Superior temporal gyrus (tissue), 1 donor: ENCODE results near the gene RND1.

ENCODE experiments used
- DNase-seq: peaks from one replicate; pipeline ENCODE4 v3.0.0-alpha.2; 2016; ENCODE audit errors: extremely low spot score

The RND1 gene

DNA sequence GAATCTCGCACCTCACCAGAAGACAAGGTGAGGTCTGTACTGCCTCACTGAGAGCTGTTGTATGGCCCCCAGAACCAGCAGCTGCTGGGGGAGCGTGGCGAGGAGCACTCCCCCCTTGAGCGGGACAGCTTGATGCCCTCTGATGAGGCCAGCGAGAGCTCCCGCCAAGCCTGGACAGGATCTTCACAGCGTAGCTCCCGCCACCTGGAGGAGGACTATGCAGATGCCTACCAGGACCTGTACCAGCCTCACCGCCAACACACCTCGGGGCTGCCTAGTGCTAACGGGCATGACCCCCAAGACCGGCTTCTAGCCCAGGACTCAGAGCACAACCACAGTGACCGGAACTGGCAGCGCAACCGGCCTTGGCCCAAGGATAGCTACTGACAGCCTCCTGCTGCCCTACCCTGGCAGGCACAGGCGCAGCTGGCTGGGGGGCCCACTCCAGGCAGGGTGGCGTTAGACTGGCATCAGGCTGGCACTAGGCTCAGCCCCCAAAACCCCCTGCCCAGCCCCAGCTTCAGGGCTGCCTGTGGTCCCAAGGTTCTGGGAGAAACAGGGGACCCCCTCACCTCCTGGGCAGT lies 38.1 kb downstream of the RND1 start:
- DNase-seq: no peak

DNA sequence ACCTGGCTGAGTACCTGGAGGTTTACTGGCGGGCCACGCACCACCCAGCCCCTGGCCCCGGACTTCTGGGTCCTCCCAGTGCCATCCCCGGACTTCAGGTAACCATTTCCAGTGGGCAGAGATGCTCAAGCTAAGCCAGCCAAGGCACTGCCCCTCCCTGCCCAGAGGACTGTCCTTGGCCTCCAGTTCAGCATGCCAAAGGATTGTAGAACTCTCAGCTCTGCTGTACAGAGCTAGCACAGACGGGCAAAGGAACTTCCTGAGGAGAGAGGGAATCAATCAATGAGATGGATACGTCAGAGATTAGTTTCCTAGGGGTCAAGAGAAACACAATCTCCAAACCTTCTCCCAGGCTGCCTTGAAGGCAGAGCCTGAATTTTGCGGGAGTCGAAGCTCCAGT lies 38.6 kb downstream of the RND1 start:
- no peak for DNase-seq

DNA sequence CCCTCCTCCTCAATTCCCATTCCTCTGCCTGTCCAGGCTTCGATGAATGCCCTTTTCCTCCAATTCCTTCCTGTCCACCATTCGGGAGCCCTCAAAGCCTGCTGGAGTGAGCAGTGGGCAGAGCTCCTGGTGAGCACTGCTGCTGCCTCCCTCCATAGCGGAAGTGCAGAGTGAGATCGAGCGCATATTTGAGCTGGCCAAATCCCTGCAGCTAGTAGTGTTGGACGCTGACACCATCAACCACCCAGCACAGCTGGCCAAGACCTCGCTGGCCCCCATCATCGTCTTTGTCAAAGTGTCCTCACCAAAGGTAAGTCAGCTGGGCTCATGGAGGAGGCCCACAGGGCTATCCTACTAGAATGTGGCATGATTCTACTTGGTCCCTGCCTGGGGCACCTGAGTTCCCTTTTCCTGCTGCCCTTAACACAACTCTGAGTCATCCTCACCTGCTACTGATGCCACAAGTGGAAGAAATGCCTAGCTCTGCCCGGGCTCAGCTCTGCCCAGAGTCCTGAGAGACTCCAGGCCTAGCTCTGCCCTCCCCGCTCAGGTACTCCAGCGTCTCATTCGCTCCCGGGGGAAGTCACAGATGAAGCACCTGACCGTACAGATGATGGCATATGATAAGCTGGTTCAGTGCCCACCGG lies 39.3 kb downstream of the RND1 start:
- no peak for DNase-seq

DNA sequence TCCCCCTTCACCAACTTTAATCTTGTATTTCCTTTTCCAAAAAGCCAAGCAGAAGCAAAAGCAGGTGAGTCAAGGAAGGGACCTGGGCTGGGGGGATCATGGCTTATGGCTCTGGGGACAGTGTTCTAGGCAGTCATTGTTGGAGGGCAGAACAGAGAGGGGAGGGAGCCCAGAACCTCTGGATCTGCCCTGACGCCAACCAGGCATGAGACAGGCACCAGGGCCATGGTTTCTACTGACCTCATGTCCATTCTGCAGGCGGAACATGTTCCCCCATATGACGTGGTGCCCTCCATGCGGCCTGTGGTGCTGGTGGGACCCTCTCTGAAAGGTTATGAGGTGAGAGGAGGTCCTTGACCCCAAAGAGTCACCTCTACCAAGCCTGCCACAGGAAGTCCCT lies 40.8 kb downstream of the RND1 start:
- no peak for DNase-seq

DNA sequence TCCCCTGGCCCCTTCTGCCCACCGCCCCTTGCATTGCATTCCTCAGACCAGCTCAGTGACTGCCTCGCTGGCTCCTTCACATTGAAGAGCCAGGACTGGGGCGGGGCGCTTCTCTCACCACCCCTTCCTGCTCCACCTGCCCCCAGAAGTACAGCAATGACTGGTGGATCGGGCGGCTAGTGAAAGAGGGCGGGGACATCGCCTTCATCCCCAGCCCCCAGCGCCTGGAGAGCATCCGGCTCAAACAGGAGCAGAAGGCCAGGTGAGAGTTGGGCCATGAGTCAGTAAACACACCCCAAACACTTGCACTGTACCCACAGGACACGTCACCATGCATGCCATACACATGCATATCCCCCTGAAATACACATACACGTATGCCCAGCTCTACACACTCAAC lies 41.6 kb downstream of the RND1 start:
- no peak for DNase-seq

DNA sequence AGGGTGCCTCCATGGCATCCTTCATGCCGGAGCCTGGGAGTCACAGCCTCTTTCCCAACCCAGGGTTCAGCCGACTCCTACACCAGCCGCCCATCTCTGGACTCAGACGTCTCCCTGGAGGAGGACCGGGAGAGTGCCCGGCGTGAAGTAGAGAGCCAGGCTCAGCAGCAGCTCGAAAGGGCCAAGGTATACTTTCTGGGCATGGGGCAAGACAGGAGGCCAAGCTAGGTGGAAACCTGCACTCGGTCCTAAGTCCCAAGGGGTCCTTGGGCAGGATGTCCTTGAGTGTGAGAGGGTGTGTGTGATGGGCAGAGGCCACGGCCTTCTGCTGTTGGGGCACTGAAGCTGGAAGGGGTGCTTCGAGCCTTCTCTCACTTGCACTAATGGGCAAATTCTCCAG lies 42.4 kb downstream of the RND1 start:
- DNase-seq: no peak

DNA sequence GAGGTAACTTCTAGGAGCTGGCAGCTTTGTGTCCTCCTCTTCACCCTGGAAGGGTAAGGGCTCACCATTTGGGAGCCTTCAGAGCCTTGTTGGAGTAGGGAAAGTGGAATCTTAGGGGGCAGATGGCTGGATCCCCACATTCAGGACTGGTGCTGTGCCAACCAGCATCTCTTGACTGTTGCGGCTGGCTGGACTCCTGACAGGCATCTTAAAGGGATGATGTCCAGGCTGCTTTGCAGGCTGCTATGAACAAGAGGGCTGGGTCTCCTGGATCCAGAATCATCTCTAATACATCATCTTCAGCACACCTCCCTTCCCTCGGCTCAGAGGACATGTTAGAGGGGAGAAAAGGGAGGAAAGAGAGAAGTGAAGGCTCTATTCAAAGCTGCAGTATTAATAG lies 43.0 kb downstream of the RND1 start:
- DNase-seq: no peak

DNA sequence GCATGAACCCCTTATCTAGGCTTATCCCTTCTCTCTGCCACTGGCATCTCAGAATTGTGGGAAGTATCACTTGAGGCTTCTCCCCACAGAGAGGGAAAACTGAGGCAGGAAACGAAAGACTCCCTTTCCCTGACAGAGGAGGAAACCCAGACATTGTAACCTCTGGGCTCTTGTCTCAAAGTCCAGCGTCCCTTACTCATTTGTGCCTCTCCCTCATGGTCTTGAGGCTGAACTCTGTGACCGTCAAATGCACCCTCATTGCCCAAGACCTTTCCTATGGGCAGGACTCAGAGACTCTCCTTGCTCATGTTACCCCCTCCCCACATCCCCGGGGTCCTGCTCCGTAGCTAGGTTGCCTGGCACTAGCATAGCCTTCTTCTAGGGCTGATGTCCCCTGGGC lies 43.5 kb downstream of the RND1 start:
- no peak for DNase-seq

DNA sequence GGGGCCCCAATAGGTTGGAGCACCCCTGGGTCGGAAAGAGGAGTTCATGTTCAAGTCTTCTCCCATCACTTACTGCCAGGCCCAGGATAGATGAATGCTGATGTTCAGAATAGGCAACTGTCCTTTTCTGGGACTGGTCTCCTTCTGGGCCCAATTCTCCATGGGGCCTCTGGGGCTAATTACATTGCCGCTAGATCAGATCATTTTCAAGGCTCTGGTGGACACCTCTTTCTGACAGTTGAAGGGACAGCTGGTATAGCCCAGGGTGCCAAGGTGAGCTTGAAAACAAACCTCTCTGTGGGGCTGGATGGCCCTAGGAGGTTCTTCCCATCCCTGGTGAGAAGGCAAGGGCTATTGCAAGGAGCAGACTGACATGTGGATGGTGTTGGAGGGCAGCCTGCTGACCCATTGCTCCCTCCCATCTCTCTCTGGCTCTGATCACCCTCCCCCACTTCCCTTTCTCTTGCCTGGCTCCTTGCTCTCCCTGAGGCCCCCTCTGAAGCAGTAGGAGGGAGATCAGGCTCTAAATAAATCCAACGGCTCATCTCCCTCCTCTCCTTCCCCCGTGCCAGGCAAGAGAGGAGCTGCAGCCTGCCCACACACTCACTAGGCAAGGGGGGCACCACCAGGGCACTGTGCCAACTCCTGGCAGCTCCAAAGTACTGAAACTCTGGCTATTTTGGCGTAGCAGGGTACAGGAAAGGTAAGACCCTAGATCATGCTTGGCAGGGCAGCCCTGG lies 45.5 kb downstream of the RND1 start:
- DNase-seq: no peak

DNA sequence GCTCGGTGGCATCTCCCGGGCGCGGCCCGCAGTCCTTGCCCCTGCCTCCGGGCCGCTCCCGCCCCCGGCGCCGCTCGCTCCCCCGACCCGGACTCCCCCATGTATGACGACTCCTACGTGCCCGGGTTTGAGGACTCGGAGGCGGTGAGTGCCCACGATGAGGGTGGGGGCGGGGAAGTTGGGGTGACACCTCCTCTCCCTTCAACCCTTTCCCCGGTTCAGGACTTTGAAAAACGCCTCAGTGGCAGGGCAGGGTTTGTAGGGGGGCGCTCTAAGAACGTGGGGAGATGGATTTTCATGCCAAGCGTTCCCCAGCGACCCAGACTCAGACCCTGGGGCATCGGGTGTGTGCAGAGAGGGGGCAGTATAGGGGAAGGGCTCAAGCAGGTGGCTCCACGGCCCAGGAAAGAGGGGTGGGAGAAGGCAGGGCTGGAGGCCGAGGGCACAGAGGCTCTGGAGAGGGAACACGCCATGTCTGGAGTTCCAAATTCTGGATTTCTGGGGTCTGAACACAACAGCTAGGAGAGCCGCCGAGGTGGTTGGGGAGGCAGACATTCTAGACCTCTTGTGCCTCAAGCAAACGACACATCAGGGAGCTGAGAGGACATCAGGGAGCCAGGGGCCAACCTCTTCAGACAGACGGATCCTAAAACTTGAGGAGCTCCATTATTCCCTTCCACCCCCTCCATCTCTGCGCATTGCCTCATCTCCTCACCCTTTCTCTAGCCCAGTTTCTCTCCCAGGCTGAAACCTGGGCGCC lies 46.7 kb downstream of the RND1 start:
- DNase-seq: no peak

DNA sequence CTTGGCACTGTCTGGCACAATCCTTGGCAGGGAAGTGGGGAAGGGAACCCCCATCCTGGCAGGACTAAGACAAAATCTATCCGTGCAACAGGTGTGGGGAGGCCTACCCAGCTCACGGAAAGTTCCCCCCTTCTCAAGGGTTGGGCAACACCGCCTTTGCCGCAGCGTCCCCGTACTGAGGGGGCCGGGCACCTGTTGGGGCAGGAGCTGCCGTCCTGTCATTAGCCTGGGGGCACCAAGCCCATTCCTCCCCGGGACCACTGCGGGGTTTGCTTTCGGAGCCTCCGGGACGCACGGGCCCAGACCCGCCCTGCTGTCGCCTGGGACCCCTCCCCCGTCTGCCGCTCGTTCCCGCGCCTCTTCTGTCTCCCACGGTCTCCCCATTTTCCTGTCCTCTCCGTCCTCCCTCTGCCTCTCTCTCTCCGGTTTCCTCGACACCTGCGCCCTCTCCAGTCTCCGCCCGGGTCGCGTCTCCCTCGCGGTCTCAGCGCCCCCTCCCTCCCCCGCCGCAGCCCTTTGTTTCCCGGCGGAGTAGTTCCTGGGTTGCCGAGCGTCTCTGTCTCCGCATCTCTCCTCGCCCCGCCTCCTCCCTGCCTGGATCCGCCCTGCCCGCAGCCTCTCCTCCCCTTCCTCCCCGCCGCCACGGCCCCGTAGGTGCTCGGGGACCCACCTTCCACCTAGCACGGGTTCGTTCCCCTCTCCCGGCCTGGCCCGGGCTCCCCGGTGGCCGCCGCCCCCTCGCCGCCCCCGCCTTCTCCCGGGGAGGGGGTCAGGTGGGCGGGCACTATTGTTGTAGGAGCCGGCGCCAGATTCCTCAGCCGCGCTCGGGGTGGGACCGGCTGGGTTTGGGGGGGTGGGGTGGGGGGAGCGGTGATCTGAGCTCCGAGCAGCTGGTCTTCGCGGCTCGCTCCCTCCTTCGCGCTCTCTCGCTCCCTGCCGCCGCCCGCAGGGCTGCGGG lies 47.5 kb downstream of the RND1 start, which contains the start of gene CACNB3:
CACNB3 (plus strand) TSS at position 624 of the 958 bp plus-strand sequence. CDS start 434 bp downstream, outside the sequence.
- DNase-seq: no peak

DNA sequence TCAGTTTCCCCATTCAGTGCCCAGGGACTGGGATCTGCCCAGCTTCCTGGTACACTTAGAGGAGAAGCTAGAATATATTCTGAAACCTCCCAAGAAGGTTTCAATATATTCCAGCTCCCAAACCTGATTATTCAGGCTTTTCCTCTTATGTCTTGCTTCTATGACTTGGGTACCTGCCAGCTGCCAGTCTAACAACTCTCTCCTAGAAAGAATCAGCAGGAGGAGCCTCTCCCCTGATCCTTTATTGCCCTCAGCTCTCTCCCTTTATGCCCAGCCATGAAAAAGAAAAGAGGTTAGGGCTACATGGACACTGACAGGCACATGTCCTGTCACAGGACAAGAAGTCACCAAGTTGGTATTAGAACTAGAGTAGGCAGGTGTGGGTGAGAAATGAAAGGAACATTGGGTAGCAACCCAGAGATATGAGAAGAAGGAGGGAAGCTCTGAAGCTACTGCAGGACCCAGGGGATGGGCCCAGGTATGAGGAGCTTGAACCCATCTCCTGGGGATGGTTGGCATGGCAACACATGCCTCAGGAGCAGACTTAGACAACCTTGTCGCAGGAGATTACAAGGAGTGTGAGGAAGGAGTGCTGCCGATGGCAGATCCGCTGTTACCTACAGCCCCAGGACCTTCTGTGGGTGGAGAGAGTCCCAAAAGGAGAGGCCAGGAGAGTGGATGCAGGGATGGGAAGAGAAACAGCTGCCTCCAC lies 49.4 kb downstream of the RND1 start:
- no peak for DNase-seq

DNA sequence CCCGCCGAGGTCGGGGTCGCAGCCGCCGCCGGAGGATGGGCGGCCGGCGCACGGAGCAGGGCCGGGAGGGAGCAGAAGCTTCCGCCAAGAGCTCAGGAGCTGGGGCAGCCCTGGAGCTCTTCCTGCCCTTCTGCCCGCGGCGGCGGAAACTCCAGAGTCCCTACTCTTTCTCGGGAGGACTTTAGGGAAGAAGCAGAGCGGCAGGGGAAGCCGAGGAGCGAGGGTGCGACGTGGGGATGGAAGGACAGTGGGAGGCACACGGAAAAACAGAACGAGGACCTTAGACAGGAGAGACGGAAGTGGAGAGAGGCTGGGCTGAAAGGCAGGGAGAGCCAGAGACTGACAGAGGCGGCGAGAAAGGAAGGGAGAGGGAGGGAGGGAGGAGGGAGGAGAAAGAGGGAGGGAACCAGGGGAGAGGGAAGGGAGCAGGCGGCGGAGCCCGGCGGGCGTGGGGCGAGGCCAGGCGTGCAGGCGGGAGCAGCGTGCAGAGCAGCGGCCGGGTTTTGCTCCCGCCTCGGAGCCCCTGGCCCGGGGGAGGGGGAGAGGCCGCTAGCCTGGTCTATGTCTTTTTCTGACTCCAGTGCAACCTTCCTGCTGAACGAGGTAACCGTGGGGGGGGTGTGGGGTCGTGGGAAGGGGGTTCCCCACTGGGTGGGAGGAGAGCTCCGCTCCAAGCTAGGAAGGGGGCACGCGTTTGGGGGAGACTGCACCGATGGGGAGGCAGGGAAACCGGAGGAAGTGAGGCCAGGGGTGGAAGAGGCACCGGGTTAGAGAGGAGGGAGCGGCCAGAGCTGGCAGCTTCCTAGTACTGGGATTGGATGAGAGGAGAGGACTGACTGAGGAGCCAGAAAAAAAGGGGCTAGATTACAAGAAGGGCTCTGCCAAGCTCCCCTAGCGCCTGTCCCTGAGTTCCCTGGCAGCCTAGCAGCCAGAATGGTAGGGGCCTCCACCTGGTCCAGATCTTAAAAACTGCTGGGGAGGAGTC lies 50.3 kb downstream of the RND1 start:
- peak; percentile 52 for DNase-seq

DNA sequence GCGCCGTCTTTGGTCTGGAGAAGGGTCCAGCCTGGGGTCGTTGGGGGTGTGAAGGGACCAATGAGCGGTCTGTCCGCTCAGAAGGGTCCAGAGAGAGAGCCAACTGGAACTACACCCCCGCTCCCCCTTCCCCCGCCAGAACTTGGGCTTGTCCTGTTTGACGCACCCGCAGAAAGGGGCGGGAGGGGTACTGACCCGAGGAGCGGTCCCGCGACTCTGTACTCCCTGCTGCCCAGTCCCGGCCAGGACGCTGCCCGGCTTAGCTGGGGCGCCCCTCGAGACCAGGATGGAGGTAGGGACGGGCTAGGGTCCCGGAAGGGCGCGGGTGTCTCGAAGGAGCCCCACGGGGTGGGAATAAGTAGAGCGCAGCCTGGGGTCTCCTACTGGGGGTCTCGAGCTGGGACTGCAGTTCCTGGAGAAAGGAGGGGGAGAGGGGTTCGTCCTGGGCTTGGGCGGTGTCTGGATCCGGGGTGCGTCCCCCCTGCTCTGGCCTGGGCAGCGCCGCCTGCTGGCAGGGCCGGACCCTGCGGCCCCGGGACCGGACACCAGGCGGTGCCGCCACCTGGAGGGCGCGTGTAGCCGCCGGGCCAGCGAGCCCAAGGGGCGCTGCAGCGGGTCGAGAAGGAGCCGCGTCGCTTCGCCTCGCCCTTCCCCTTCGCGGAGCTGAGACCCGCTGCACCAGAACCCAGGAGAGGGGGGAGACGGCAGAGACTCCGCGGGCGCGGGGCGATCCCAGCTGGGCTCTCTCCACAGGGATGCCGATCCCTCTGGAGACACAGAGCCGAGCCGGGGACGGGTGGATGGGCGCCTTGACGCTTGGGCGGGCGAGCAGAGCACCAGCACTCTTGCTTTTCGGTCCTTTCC lies 51.2 kb downstream of the RND1 start:
- peak; percentile 50 for DNase-seq

DNA sequence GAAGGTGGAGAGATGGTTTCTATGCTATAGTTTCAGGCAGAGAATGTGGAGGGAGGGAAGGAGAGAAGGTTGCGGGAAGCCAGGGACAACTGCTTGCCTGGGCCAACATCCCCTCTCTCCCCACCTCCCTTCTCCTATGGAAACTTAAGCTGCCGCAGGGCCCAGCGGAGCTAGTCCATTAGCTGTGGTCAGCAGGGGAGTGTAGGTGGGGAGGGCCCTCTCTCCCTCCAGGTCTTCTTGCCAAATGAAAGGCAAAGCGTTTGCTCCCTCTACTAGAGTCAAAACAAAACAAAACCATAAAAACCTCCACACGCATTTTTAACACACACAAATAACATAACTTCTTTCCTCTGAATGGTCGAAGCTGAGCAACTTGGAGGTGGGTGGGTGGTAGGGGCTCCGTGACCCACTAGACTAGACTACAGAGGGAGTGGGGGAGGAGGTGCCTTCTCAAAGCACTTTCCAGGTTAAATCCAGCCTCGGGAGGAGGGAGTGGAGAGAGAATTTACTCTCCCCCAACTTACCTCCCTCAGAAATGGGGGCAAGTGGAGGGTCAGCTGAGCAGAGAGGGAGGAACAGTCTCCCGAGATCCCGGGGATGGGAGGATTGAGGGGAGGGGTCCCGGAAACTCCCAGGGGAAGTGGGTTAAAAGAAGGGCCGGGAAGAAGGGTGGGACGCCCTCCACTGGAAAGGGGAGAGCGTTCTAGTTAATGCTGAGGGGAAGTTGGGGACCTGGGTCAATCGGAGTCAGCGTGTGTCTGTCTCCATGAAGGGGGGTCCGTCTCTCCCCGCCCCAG lies 52.0 kb downstream of the RND1 start:
- DNase-seq: no peak

DNA sequence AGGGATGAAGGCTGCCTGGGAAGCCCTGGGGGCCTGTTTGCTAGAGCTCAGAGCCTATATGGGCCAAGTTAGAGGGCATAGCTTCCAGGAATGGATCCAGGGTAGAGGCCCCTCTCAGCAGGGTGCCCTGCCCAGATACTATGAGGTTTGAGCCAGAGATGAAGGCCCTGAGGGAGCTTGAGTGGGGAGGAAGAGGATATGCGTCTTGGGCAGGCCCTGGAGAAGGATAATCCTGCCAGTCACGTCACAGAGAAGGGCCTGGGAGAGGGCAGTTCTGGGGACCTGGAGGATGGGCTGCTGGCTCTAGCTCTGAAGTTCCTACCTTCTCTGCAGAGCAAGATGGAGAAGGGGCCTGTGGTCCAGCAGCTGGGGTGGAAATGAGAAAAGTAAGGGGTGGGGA lies 53.3 kb downstream of the RND1 start:
- no peak for DNase-seq

DNA sequence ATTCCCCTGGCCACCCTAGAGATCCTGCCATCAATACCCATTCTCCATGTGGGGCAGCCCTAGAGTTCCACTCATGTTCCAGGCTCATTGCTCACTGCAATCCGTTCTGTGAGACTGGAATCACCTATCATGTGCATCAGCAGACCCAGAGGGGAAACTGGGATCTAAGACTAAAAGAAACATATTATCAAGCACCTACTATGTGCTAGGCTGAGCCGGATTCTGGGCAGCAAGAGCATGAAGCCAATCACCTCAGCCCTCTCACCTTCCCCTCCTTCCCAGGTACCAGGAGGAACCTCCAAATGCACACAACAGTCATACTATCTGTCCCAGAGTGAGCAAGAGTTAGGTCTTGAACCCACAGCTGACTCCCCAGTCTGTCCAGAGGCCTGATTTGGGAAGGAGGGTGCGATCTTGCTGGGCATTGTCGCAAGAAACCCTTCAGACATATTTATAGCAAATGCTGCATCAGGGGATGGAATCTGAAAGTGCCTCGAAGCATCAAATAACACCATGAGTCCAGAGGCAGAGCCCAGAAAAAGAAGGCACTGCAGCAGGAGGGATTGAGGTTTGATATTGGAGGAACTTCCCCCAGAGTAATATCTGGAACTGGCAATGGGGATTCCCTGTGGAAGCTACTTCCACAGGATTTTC lies 54.1 kb downstream of the RND1 start:
- DNase-seq: no peak
